Measurements from ENCODE around the gene ATP13A4. TPM values are rescaled to one million over a fixed set of nuclear protein-coding genes. Genes with fewer than 3 reads are reported as not detected.

Gene ATP13A4
- total and polyA plus RNA-seq, 8 donors = 5.7 to 15.7 (median 9.8) TPM

DNA sequence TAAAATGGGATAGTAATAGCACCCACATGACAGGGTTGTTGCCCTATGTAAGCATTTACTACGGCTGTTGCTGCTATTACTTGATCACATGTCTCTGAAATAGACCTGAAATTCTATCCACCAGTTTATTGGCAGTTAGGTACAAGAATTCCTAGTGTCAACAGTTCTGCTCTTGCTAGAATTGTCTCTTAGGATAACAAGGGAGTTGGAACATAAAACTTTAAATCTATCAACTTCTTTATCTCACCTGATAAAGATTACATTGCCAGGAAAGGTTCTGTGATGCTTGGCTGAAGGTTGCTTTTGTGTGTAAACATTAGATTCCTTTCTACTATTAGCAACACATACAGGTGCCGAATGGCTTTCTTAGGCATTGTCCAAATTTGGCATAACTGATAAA, 38.7 kb downstream of the ATP13A4 start:
- intact Hi-C loops (cut with DNase I) = no loop called here
- Histone ChIP-seq H3K9me3 (no peaks in the 10 kb centered on the region), H3K4me1 (peaks cover 0 to 11% (median 0%) of the 10 kb centered on the region in 3 donors), H3K27ac (no peak overlapping the region), H3K27me3 (no peaks in the 10 kb centered on the region), H3K4me3 (no peak overlapping the region), H3K36me3 (no peaks in the 10 kb centered on the region)
- WGBS, 2 donors = 5 to 11% methylated on average over 2 of the region's 2 CpGs
- DNase-seq (no peak), FAIRE-seq (no peak), ATAC-seq (peak in 2 of 4 donors; percentile 51 to 68)
- TF ChIP-seq, protein P1, sequence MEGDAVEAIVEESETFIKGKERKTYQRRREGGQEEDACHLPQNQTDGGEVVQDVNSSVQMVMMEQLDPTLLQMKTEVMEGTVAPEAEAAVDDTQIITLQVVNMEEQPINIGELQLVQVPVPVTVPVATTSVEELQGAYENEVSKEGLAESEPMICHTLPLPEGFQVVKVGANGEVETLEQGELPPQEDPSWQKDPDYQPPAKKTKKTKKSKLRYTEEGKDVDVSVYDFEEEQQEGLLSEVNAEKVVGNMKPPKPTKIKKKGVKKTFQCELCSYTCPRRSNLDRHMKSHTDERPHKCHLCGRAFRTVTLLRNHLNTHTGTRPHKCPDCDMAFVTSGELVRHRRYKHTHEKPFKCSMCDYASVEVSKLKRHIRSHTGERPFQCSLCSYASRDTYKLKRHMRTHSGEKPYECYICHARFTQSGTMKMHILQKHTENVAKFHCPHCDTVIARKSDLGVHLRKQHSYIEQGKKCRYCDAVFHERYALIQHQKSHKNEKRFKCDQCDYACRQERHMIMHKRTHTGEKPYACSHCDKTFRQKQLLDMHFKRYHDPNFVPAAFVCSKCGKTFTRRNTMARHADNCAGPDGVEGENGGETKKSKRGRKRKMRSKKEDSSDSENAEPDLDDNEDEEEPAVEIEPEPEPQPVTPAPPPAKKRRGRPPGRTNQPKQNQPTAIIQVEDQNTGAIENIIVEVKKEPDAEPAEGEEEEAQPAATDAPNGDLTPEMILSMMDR (IDR thresholded peaks at IDR 0.05) = no peak

DNA sequence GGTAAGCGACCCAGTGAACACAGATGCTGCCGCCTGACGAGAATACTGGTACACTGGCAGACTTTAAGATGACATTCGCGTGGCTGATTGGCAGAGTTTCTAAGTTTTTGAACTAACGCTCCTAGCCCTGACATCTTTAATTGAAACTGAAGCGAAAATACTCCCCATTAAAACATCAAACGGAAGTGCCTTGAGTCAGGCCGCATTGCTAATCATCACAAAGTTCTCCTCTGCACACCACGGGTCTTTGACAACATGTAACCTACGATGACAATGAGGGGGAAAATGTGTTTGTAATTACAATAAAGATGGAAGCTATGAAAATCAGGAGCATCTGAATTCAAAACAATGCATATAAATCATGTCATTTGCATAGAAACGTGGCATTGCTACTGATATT, 44.5 kb downstream of the ATP13A4 start:
- no peak for ATAC-seq
- intact Hi-C loops (cut with DNase I) = no loop called here
- Histone ChIP-seq H3K4me1 (no peaks in the 10 kb centered on the region), H3K4me3 (no peak overlapping the region), H3K27me3 (no peaks in the 10 kb centered on the region), H3K36me3 (no peaks in the 10 kb centered on the region), H3K9me3 (no peaks in the 10 kb centered on the region), H3K27ac (no peak overlapping the region)
- WGBS, 2 donors = 73 to 83% methylated on average over 12 of the region's 12 CpGs
- FAIRE-seq = no peak
- TF ChIP-seq, protein P1 (IDR thresholded peaks at IDR 0.05) = no peak
- DNase-seq = no peak

DNA sequence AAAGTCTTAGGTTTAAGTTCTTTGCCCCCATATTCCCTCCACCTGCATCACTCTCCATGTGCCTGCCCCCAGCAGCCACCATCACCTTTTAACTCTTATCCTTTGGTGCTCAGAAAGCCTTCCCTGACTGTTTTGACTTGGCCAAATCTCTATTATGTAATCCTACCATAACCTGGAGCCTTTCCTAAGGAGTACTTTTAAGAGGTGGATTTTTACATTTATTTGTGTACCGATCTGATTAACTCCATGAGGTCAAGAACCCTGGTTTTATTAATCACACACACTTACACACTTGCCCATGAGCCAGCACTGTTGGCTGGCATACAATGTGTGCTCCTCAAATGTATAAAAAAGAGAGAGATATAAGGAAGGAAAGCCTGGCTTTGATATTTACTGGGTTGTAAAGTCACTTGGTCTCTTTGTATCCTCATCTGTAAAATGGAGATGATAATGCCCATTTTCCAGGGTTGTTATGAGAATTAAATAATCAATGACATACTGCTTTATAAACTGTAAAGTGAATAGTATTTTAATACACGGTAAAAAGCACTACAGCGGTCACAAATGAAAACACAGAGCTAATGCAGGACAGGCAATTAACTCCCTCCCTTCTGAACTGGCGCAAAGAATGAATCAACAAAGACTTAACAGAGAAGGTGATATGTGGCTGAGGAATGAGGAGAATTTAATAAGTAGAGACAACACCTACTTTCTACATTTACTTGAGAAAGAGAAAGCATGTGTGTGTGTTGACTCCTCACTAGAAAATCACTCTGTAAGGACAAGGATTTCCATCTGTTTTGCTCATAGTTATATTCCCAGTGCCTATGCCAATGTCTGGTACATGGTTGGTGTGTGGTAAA, 45.4 kb downstream of the ATP13A4 start:
- 67% methylated on average over 4 of the region's 4 CpGs for WGBS, 2 donors
- Histone ChIP-seq H3K27ac (no peak overlapping the region), H3K9me3 (no peaks in the 10 kb centered on the region), H3K36me3 (no peaks in the 10 kb centered on the region), H3K27me3 (no peaks in the 10 kb centered on the region), H3K4me3 (no peak overlapping the region), H3K4me1 (no peaks in the 10 kb centered on the region)
- TF ChIP-seq, protein P1 (IDR thresholded peaks at IDR 0.05) = no peak
- FAIRE-seq (no peak), DNase-seq (no peak), ATAC-seq (no peak)
- intact Hi-C loops (cut with DNase I) = no loop called here

DNA sequence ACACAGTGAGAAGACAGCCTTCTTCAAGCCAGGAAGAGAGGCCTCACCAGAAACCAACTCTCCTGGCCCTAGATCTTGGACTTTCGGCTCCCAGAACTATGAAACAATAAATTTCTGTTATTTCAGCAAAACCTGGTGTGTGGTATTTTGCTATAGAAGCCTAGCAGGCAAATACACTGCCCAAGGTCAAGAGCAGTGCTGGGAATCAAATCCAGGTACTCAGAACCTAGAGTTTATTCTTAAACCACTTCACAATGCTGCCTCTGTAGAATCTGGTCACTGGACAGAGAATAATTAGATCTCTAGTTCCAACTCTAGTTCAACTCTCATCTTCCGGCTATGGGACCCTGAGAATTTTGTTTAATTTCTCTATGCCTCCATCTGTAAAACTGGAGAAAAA, 46.6 kb downstream of the ATP13A4 start:
- H3K4me1 ChIP-seq = no peaks in the 10 kb centered on the region
- 74 to 77% methylated on average over 2 of the region's 2 CpGs for WGBS, 2 donors
- intact Hi-C loops (cut with DNase I) = no loop called here
- FAIRE-seq (no peak), DNase-seq (no peak), ATAC-seq (no peak)
- no peaks in the 10 kb centered on the region for H3K9me3 ChIP-seq
- H3K27ac ChIP-seq = no peak overlapping the region
- H3K4me3 ChIP-seq = no peak overlapping the region
- H3K36me3 ChIP-seq = no peaks in the 10 kb centered on the region
- TF ChIP-seq, protein P1 (IDR thresholded peaks at IDR 0.05) = no peak
- H3K27me3 ChIP-seq = no peaks in the 10 kb centered on the region

DNA sequence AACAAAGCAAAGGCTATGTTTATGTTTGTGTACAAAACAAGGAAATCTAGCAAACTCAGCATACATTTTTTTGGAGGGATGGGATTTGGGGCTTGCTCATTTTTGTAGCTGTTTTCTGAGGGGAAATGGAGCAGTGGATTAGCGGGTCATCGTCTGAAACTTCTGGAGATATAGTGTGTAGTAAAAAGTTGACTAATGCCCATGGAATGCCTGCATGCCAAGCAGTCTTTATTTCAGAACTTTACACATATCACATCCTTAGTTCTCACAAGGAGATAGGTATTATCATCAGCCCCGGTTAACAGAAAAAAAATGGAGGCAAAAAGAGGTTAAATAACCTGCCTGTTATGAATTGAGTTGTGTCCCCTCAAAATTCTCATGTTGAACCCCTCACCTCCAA, 47.1 kb downstream of the ATP13A4 start:
- Histone ChIP-seq H3K4me3 (no peak overlapping the region), H3K27me3 (no peaks in the 10 kb centered on the region), H3K27ac (no peak overlapping the region), H3K4me1 (no peaks in the 10 kb centered on the region), H3K36me3 (no peaks in the 10 kb centered on the region), H3K9me3 (no peaks in the 10 kb centered on the region)
- 84 to 92% methylated on average over 3 of the region's 3 CpGs for WGBS, 2 donors
- FAIRE-seq = no peak
- TF ChIP-seq, protein P1 (IDR thresholded peaks at IDR 0.05) = no peak
- no peak for ATAC-seq
- intact Hi-C loops (cut with DNase I) = no loop called here
- no peak for DNase-seq

All from pancreas (tissue), 10 donors.